GM18502 (cell line): ENCODE results near the gene CTAGE8.
"Not testable (repeated sequence)": the region's sequence is repeated elsewhere in the genome, so short reads cannot be mapped to it uniquely, and the experiment has no call there.

ENCODE experiments used
- ATAC-seq: cut with Tn5 transposase; IDR thresholded peaks from one replicate; pipeline ENCODE4 v1.9.1; 2021; ENCODE audit warnings: mild to moderate bottlenecking; ENCODE audit not compliant: unreplicated experiment, poor library complexity

CTAGE8 gene, protein sequence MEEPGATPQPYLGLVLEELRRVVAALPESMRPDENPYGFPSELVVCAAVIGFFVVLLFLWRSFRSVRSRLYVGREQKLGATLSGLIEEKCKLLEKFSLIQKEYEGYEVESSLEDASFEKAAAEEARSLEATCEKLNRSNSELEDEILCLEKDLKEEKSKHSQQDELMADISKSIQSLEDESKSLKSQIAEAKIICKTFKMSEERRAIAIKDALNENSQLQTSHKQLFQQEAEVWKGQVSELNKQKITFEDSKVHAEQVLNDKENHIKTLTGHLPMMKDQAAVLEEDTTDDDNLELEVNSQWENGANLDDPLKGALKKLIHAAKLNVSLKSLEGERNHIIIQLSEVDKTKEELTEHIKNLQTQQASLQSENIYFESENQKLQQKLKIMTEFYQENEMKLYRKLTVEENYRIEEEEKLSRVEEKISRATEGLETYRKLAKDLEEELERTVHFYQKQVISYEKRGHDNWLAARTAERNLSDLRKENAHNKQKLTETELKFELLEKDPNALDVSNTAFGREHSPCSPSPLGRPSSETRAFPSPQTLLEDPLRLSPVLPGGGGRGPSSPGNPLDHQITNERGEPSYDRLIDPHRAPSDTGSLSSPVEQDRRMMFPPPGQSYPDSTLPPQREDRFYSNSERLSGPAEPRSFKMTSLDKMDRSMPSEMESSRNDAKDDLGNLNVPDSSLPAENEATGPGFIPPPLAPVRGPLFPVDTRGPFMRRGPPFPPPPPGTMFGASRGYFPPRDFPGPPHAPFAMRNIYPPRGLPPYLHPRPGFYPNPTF

DNA sequence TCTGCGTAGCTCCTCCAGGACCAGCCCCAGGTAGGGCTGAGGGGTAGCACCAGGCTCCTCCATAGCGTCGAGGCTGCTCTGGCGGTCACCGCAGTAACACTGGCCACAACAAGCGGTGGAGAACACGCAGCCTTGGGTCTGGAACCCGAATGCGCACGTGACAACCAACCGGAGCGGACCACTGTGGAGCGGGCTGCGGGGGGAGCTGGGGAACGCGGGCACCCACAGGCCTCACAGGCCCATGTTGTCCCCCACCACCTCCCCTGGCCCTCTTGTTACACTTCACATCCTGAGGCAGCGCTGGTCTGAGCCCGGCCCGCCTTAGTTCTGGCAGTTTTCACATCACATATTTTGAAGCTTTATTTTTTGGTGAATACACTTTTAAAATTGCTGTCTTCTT is at the start of gene CTAGE8:
TSS of gene CTAGE8 (minus strand) at position 101 of the 400 bp plus-strand sequence. CDS start at position 63, 38 bp downstream.
- ATAC-seq: not testable (repeated sequence)

DNA sequence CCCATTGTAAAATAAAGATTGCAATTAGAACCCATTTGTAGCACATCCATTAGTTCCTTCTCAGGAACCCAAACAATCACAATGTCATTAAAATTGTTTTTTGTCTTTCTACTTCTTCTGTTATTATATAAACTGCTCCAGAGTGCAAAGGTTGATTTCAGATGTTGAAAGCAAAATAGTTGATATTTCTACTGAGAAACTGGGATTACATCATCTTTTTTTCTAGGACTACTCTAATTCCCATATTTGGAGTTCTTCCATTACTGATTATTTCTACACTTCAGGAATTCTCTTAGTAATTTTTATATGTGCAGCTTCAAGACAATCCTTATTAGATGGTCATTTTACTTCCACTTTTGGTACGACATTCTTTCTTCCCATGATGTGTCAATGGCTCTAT is 48.4 kb upstream of the CTAGE8 start:
- not testable (repeated sequence) for ATAC-seq

DNA sequence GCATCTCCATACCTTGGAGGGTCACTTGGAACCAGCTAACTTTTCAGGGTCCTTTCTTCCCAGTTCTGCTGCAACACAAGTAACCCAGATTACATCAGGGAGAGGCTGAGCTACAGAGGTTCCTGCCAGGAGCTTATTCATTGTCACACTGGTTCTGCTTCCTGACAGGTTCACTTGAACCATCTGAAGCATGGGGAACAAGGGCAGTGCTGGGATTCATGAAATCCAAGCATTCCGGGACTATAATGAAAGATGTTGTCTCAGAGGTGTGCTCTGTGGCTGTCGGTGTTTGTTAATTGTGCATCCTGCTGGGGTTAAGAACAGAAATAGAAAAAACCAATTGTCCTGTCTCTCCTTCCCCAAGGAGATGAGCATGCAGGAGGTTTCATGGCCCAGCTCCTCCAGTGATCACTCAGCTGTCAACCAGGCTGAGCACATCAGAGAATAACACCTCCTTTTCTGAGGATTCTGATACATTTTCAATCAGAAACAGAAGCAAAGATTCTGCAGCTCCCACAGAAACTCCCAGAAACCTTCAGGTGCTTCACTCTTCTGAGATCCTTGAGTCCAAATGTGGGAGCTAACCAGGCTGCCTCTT is 42.9 kb upstream of the CTAGE8 start, which contains the start of gene OR2A1:
TSS of gene OR2A1 (plus strand) at position 548 of the 598 bp plus-strand sequence. CDS start 5,706 bp downstream, outside the sequence.
- not testable (repeated sequence) for ATAC-seq

DNA sequence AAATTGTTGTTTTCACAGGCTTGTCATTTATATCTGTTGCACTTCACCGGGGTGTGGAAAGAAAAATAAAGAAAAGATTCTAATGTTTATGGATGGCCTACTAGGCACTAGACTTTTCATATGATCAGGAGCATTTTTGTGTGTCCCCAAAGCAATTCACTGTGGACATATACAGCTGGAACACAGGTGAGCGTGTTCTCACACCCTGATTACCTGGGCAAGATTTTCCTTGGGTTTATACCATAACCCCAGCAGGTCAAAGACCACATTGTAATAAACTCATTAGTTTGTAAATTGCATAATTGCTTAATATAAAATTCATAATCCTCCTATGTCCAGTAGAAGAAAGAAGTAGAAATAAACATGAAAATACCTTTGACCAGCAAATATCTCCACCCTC is 42.1 kb upstream of the CTAGE8 start:
- ATAC-seq: not testable (repeated sequence)

DNA sequence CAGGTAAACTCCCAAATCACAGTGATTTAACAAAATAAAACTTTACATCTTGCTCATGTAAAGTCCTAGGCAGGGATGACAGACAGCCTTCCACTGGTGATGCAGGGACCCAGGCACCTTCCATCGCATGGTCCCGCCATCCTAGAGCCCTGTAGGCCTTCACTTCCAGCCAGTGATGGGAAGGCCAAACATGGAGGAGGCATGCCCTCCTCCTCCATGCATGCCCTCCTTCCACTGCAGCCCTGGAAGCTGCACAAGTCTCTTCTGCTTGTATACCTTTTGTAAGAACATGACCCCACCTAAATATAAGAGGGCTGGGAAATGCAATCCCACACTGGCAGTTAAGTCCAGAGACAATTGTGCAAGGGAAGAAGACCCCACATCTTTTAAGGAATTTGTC is 40.6 kb upstream of the CTAGE8 start:
- not testable (repeated sequence) for ATAC-seq

DNA sequence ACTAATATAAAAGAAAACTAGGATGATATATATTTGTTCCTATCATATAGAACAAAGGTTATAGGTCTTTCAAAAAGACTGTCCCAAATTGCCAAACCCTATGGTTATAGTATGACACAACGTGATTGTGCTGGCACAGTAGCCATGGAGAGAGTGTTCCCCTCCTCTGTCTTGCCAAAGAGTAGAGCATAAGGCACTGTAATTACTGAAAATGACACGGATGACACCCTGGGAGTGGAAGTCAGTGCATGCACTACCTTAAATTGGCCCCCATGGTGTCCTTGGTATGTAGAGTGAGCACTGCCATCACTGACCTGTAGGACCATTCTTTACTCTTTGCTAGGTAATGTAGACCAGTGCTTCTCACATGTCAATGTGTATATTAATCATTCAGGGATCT is 36.1 kb upstream of the CTAGE8 start:
- not testable (repeated sequence) for ATAC-seq

DNA sequence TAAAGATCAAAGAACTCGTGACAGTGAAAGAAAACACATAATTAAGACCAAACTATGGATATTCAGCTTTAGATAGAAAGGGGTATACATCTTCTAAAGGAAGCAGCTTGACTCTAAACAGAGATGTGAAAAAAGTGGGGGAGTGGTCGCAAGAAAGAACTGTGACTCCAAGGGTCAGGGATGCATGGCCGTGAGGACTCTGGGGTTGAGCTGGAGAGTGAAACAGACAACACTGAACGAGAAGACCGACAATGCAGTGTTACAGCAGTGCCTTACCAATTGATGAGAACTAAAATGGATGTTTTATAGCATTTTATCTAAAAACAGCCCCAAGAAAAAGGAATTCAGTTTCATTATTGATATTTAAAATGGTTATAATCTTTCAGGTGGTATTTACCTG is 34.5 kb upstream of the CTAGE8 start:
- not testable (repeated sequence) for ATAC-seq

DNA sequence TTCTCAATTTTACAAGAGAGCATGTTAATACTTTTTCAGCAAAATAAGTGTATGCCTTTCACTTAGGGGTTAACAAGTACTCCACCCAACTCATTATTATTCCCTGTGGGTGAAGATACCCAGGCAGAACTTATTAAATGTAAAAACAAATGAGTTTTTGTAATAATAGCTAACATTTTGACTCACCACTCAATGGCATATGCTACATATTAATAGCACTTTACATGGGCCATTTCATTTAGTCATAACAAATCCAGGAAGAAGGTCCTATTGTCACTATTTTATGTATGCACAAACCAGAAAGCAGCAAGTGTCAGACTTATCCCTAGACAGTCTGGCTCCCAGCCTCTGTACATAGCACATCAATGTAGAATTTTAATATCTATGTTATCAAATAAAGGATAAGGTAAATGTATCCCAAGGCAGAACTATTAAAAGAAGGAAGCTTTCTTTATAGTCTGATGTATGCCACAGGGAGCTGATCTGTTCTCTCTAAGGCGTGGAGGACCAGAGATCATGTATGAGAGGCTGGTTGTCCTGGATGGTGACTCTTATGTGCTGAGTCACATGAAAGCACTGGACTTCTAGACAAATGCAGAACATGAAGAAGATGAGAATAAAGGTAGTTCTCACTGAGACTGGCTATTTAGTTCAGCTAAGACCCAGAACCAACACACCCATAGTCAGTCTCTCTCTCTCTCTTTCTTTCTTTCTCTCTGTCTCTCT is 33.7 kb upstream of the CTAGE8 start:
- ATAC-seq: not testable (repeated sequence)

DNA sequence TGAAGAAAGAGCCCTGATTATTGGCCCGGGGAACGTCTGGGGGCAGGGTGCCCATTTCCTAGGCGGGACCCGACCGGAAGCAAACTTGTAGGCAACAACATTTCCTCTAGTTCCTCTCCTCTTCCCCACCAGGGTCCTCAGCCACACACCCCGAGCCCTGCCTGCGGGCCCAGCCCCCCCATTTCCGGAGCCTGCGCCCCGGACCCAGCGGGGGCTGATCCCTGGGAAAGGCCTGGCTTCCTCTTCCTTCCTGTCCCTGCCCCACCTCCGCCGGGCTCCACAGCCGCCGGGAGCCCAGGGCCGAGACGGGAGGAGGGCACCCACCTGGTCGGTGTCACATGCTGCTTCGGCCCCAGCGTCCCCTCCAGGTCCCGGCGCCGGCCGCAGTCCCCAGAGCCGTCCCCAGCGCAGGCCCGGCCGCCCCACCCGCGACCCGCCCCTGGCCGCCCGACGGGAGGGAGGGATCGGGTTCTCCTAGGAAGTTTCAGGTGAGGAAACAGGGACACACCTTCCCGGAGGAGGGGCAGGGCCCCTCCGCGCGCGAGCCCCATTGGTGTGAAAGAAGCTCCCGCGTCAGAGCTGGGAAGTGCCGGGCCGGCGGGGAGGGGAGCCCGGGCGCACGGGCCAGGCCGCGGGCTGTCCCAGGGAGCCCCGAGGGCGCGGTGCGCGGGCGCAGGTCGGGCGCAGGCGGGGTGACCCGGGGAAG is 24.9 kb upstream of the CTAGE8 start:
- ATAC-seq: peak; percentile 82

DNA sequence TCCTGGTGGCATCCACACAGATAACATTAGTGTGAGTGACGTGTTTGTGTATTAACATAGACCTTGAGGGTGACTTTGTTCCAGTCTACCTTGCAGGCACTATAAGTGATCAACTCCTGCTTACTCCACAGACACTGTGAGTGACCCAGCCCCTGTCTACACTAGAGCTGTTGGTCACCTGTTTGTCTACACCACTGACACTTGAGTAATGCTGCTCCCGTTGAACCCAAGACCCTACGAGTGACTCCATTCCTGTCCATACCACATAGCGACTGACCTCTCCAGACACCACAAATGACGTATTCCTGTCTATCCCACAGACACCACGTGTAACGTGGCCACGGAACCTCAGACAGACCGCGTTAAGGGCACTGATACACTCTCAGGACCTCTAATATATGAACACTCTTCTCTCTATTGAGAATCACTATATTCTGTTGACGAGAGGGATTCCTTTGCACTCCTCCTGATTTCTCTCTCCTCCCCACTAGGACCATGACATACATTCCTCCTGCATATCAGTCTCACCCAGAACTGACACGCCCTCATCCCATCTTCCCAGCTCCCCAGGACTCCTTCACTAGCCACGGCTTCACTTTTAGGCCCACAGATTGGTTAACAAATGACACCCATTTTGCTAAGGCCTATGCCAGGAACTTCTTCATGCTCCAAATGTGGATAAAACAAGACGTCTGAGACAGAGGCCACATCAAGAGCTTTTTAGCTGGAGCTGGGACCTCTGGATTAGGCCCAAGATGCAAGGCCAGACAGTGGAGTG is 23.5 kb upstream of the CTAGE8 start:
- not testable (repeated sequence) for ATAC-seq

DNA sequence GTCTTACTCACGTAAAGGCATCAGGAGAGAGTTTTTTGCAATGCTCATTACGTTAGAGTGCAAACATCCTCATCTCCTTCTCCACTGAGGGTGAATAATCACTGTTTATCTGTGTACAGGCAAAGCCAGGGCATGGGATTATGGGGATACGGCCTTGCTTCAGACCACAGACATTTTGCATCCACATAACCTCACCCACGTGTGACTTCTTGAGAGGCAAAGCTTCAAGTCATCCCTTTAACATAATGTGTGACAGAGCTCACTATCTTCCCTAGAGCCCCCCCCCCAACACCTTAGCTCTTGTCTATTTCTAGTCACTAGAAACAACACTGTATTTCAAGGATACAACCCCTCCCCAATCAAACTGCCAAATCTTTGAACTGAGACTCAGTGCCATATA is 22.5 kb upstream of the CTAGE8 start:
- ATAC-seq: not testable (repeated sequence)

DNA sequence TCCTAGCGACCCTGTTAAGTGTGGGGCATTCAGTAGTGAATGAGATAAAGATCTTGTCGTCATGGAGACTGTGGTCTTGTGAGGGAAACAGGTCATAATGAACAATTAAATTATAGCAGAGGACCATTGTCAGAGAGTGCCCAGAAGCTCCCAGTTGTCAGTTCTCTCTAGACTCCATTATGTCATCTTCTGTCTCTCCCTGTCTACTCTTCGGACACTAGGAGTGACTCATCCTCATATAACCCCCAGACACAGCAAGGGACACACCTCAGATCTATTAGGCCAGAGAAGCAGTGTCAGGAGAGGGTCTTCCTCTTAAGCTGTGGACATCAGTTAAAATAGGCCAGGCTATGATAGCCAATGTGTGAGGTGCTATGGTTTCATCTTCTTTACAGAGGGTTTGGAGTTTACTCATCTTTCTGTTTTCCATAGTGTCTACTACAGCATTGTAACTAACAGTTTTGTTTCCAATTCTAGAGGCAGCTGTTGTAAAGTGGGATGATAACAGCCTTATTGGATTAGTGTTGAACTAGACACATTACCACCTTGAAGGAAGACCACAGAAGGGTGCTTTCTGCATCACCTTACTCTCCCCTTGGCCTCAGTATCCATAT is 18.2 kb upstream of the CTAGE8 start:
- ATAC-seq: not testable (repeated sequence)

DNA sequence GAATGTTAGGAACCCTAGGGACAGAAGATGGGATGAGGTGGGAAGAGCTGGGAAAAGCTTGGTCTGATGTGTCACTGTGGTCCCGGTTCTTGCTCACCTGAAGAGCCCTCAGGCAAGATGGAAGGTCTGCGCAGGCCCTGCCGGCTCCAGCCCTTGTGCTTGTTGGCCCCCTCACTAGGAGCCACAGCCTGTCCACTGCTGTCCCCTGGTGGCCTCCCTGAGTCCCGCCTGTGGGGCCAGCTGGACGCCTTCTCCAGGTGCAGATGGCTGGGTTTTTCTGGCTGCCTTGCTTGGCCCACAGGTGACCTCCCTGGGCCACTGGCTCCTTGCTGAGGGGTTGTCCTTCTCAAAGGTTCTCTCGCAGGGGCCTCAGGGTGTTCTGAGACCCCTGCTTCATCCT is 14.6 kb upstream of the CTAGE8 start:
- ATAC-seq: not testable (repeated sequence)

DNA sequence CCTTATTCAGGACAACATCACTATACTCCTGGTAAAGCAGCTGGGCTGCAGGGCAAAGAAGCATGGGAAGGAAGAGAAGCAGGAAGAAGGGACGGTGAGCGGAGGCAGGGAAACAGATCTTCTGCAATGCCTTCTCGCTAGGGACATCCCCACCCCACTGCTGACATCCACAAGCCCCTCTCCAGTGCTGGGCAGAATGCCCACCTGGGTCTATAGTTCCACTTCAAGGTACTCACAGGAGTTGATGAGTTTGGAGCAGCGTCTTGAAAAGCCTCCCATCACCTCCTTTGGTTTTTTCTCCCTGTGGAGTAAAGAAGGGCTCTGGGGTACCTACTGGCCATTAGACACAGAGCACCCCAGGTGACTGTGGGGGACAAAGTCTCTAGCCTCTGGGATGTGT is 13.4 kb upstream of the CTAGE8 start:
- not testable (repeated sequence) for ATAC-seq

DNA sequence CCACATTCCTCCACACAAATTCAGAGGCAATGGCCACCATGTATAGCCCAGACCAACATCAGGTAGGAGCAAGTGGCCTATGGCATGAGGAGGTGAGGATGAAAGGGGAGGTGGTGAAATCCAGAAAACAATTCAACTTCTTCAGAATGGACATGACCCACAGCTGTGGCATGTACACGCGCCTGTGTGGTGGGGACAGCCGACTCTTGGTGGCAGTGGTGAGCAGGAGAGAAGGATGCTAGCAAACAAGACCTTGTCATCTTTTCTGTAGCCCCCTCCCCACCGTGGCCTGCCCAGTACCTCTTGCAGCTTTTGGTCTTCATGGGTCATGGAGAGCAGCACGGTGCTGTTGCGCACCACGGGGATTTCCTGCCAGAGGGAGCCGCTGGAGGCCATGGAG is 12.9 kb upstream of the CTAGE8 start:
- not testable (repeated sequence) for ATAC-seq

DNA sequence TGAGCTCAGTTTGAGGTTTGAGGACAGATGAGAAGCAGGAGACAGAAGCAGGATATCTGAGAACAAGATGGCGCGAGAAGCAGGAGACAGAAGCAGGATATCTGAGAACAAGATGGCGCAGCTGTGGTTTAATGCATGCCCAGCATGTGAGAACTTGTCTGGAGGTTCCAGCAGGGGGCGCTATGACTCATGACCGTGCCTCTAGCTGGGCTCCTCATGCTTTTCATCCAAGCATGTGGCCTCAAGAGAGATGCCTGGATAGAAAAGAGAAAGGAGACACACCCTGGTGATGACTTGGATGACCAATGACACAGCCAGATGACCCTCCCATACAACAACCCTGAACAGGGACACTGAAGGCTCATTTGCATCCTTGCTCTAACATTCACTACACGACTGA is 10.9 kb upstream of the CTAGE8 start:
- ATAC-seq: peak; percentile 49

DNA sequence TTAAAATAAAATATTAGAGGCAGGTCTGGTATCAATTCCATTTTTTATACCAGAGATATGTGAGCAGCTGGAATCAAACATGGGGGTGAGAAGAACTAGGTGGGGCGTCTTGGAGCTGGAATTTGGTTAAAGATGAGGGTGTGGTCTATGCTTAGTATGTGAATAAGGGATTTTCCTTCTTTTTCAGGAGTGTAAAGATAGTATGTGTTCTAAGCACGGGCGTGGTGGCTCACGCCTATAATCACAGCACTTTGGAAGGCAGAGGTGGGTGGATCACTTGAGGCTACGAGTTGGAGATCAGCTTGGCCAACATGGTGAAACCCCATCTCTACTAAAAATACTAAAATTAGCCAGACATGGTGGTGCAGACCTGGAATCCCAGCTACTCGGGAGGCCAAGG is 6.2 kb upstream of the CTAGE8 start:
- ATAC-seq: not testable (repeated sequence)

DNA sequence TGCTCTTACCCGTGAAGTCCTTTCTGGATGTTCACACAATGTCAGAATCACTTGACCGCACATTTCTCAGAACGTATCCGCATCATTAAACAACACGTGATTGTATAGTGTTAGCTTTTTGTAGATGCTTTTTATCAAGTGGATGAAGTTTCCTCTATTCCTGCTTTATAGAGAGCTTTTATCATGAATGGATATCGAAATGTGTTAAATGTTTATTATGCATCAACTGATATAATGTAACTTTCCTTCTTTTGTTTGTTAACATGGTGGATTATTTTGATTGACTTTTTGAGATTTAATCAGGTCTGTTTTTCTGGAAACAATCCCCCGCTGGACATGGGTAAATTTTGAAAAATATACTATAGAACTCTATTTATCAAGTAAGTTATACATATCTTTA is 4.4 kb downstream of the CTAGE8 start, which contains the start of gene OR2A7:
TSS of gene OR2A7 (minus strand) at position 101 of the 400 bp plus-strand sequence. CDS start 5,164 bp downstream, outside the sequence.
- not testable (repeated sequence) for ATAC-seq
